ENCODE results near the gene HOXC13.

GRCh38 chr12:53956251-53956887, 17.7 kb downstream of the HOXC13 start:
- TF ChIP-seq CTCF (IDR thresholded peaks at IDR 0.05) = no peak
- no peak for TF ChIP-seq POLR2A (IDR thresholded peaks at IDR 0.05)
- TF ChIP-seq EP300 (IDR thresholded peaks at IDR 0.05) = no peak

Data from gastroesophageal sphincter (tissue), 3 donors.